ENCODE data around the gene RFX3. TPM values are rescaled to one million over a fixed set of nuclear protein-coding genes. Genes with fewer than 3 reads are reported as not detected.

The RFX3 gene
- total RNA-seq, 2 donors from 2014 or later, result 10.9 to 15.5 TPM

GRCh38 chr9:3447143-3447542, 78.7 kb downstream of the RFX3 start:
- Histone ChIP-seq H3K9me3 (no peaks in the 10 kb centered on the region), H3K36me3 (no peaks in the 10 kb centered on the region), H3K4me1 (replicated peaks) (no peaks in the 10 kb centered on the region), H3K27me3 (replicated peaks; ENCODE audit: insufficient read depth) (no peaks in the 10 kb centered on the region), H3K4me3 (no peak overlapping the region), H3K27ac (no peak overlapping the region)
- TF ChIP-seq CTCF (IDR thresholded peaks at IDR 0.05) (no peak), POLR2A (IDR thresholded peaks at IDR 0.05) (no peak), POLR2AphosphoS5 (IDR thresholded peaks at IDR 0.05) (no peak)
- 26% methylated on average over 1 of the region's 1 CpG for WGBS
- intact Hi-C loops (cut with DNase I), result no loop called here
- DNase-seq (ENCODE audit: low spot score), result no peak

- intact Hi-C loops (cut with DNase I), result no loop called here
- TF ChIP-seq POLR2AphosphoS5 (IDR thresholded peaks at IDR 0.05) (no peak), CTCF (IDR thresholded peaks at IDR 0.05) (no peak), POLR2A (IDR thresholded peaks at IDR 0.05) (no peak)
Observed at GRCh38 chr9:3446313-3446712, 79.5 kb downstream of the RFX3 start.

GRCh38 chr9:3444016-3444415, 81.8 kb downstream of the RFX3 start:
- no peak for TF ChIP-seq POLR2A (IDR thresholded peaks at IDR 0.05)
- no peak for TF ChIP-seq POLR2AphosphoS5 (IDR thresholded peaks at IDR 0.05)
- TF ChIP-seq CTCF (IDR thresholded peaks at IDR 0.05), result no peak
- Histone ChIP-seq H3K27ac (no peak overlapping the region), H3K9me3 (no peaks in the 10 kb centered on the region), H3K27me3 (replicated peaks; ENCODE audit: insufficient read depth) (no peaks in the 10 kb centered on the region), H3K36me3 (no peaks in the 10 kb centered on the region), H3K4me1 (replicated peaks) (no peaks in the 10 kb centered on the region), H3K4me3 (no peak overlapping the region)
- no peak for DNase-seq (ENCODE audit: low spot score)
- intact Hi-C loops (cut with DNase I), result no loop called here
- 93% methylated on average over 1 of the region's 1 CpG for WGBS

More at GRCh38 chr9:3446313-3446712, 79.5 kb downstream of the RFX3 start:
- Histone ChIP-seq H3K36me3 (no peaks in the 10 kb centered on the region), H3K4me3 (no peak overlapping the region), H3K4me1 (replicated peaks) (no peaks in the 10 kb centered on the region), H3K27me3 (replicated peaks; ENCODE audit: insufficient read depth) (no peaks in the 10 kb centered on the region), H3K9me3 (no peaks in the 10 kb centered on the region), H3K27ac (no peak overlapping the region)
- no peak for DNase-seq (ENCODE audit: low spot score)

GRCh38 chr9:3441197-3441816, 84.5 kb downstream of the RFX3 start:
- no peak overlapping the region for H3K27ac ChIP-seq
- H3K27me3 ChIP-seq (replicated peaks; ENCODE audit: insufficient read depth), result no peaks in the 10 kb centered on the region
- DNase-seq (ENCODE audit: low spot score), result no peak
- no peaks in the 10 kb centered on the region for H3K9me3 ChIP-seq
- TF ChIP-seq POLR2AphosphoS5 (IDR thresholded peaks at IDR 0.05) (no peak), POLR2A (IDR thresholded peaks at IDR 0.05) (no peak), CTCF (IDR thresholded peaks at IDR 0.05) (peak in 2 of 4 experiments; percentile 37 to 51)
- 83% methylated on average over 7 of the region's 7 CpGs for WGBS
- no peaks in the 10 kb centered on the region for H3K36me3 ChIP-seq
- H3K4me3 ChIP-seq, result no peak overlapping the region
- intact Hi-C loops (cut with DNase I), result no loop called here
- no peaks in the 10 kb centered on the region for H3K4me1 ChIP-seq (replicated peaks)
